GM12878 (cell line): ENCODE data around the gene DMD. TPM values are rescaled to one million over a fixed set of nuclear protein-coding genes. Genes with fewer than 3 reads are reported as not detected.

Experiments
- ATAC-seq: fragments of 200-7000 bp; cut with Tn5 transposase; 3 replicates; pipeline ENCODE4 v1.9.1; 2020; ENCODE audit warnings: mild to moderate bottlenecking, moderate library complexity
- BruUV-seq: library from RNA; stranded (reverse); fragments of 400-500 nt; replicated peaks from 2 replicates; lab custom pipeline; 2021; lab: Mats Ljungman, UMichigan
- CTCF ChIA-PET: fragments of 300-600 bp; sonication (Branson Sonifier 250); formaldehyde crosslinking; extraction: SDS; loops from one replicate; lab custom pipeline; 2021; ENCODE audit warnings: inconsistent platforms; lab: Yijun Ruan, JAX
- POLR2A ChIA-PET: fragments of 350-600 bp; formaldehyde crosslinking; extraction: SDS; loops from one replicate; lab custom pipeline; 2021; ENCODE audit warnings: inconsistent platforms; lab: Charles Lee
- RAD21 ChIA-PET: fragments of 300-600 bp; sonication (Branson Sonifier 250); formaldehyde crosslinking; loops from one replicate; lab custom pipeline; 2023; ENCODE audit warnings: antibody characterized with exemption; ENCODE audit not compliant: unreplicated experiment; lab: Charles Lee
- SMC1A ChIA-PET: fragments of 300-600 bp; sonication (Branson Sonifier 250); formaldehyde crosslinking; loops from one replicate; lab custom pipeline; 2023; ENCODE audit not compliant: unreplicated experiment, uncharacterized antibody; lab: Charles Lee
- DNase-seq: peaks from one replicate; pipeline ENCODE4 v3.0.0-alpha.2; 2011; ENCODE audit warnings: low read depth, low spot score
- FAIRE-seq: peaks from 3 replicates; lab custom pipeline; 2011; peaks lifted over from hg19 to GRCh38; lab: Jason Lieb, UNC
- H2AFZ ChIP-seq: 2 replicates; pipeline ENCODE4 v1.6.0; 2011; ENCODE audit warnings: low read depth, low read length, control low read depth; ENCODE audit not compliant: control insufficient read depth
- H3K27ac ChIP-seq: 2 replicates; pipeline ENCODE4 v1.5.1; 2011; ENCODE audit warnings: control low read depth; ENCODE audit not compliant: control insufficient read depth, insufficient read depth
- H3K27me3 ChIP-seq, 2 experiments: replicated peaks in 1 of 2; 2 replicates each; pipeline versions ENCODE4 v1.6.0 to v1.6.1; 2011; ENCODE audit warnings: low read length in 1 of 2; ENCODE audit not compliant: control insufficient read depth in 2 of 2, insufficient read depth in 2 of 2
- H3K36me3 ChIP-seq, 2 experiments: 2 replicates each; pipeline ENCODE4 v1.5.1; 2011; ENCODE audit warnings: low read length in 1 of 2; ENCODE audit not compliant: control insufficient read depth in 2 of 2, insufficient read depth in 2 of 2
- H3K4me1 ChIP-seq: 2 replicates; pipeline ENCODE4 v1.6.1; 2011; ENCODE audit warnings: mild to moderate bottlenecking, low read length, moderate library complexity, mixed read lengths; ENCODE audit not compliant: control insufficient read depth, insufficient read depth
- H3K4me2 ChIP-seq: 2 replicates; pipeline ENCODE4 v1.6.0; 2011; ENCODE audit warnings: control low read depth; ENCODE audit not compliant: control insufficient read depth, insufficient read depth
- H3K4me3 ChIP-seq: fragments of 200-600 bp; sonication (generic); 2 replicates; pipeline ENCODE4 v1.5.1; 2016
- H3K79me2 ChIP-seq: 2 replicates; pipeline ENCODE4 v1.6.0; 2011; ENCODE audit warnings: low read length; ENCODE audit not compliant: control insufficient read depth, insufficient read depth
- H3K9ac ChIP-seq: 2 replicates; pipeline ENCODE4 v1.8.0; 2011; ENCODE audit warnings: low read length, control low read depth, mixed read lengths; ENCODE audit not compliant: control insufficient read depth, insufficient read depth
- H3K9me3 ChIP-seq: replicated peaks from 3 replicates; pipeline ENCODE4 v1.5.1; 2011; ENCODE audit warnings: mild to moderate bottlenecking, low read length; ENCODE audit not compliant: control insufficient read depth, insufficient read depth
- H4K20me1 ChIP-seq: 2 replicates; pipeline ENCODE4 v1.6.0; 2011; ENCODE audit not compliant: control insufficient read depth, insufficient read depth
- CREB1 ChIP-seq: IDR thresholded peaks from 2 replicates; pipeline ENCODE4 v1.6.1; 2012; ENCODE audit warnings: low read depth, mild to moderate bottlenecking, inconsistent platforms
- EED ChIP-seq: sonication (generic); IDR thresholded peaks from 2 replicates; pipeline ENCODE4 v1.6.1; 2016; ENCODE audit warnings: antibody characterized with exemption, low read depth
- GABPA ChIP-seq: IDR thresholded peaks from 2 replicates; pipeline ENCODE4 v1.6.1; 2014; ENCODE audit warnings: antibody characterized with exemption, low read depth, mild to moderate bottlenecking, inconsistent platforms
- POLR2AphosphoS5 ChIP-seq: IDR thresholded peaks from 2 replicates; pipeline ENCODE4 v1.6.1; 2011; ENCODE audit warnings: mild to moderate bottlenecking, low read length, inconsistent platforms
- SMAD1 ChIP-seq: fragments of 450-650 bp; IDR thresholded peaks from 2 replicates; pipeline ENCODE4 v1.6.1; 2018; ENCODE audit warnings: mild to moderate bottlenecking, low read depth; ENCODE audit not compliant: partially characterized antibody
- SPI1 ChIP-seq: IDR thresholded peaks from 2 replicates; pipeline ENCODE4 v1.6.1; 2011; ENCODE audit warnings: low read depth, mild to moderate bottlenecking, low read length, moderate library complexity, borderline replicate concordance; ENCODE audit not compliant: insufficient read depth
- WGBS: methylation state at CpG from one replicate; pipeline ENCODE4 v1.1.6; 2016; ENCODE audit warnings: low lambda C conversion rate; ENCODE audit not compliant: insufficient replicate concordance, insufficient coverage; ENCODE audit errors: missing lambda C conversion rate; 5-methylcytosine and 5-hydroxymethylcytosine counted together
- in situ Hi-C: fragments of 300-500 bp; cut with MboI; formaldehyde crosslinking; loops from 9 replicates; pipeline ENCODE4 v1.14.3; 2018; ENCODE audit warnings: mixed read lengths
- intact Hi-C: fragments of 100-400 bp; cut with micrococcal nuclease; formaldehyde crosslinking; loops from one replicate; pipeline ENCODE4 v1.14.2; 2022; ENCODE audit not compliant: unreplicated experiment
- polyA plus RNA-seq, 11 experiments: library from polyadenylated mRNA; depleted of rRNA in 4 of 11; unstranded in 6 of 11; stranded (reverse) in 5 of 11; fragments of >200 nt; fragmentation: Nextera tagmentation in 4 of 11; fragmentation: Illumina TruSeq in 1 of 11; extraction: Ambion mirVana in 4 of 11; extraction: Trizol in 1 of 11; gene quantifications; 1 replicate in 1 of 11; 2 replicates in 10 of 11; pipeline versions ENCODE4 v1.2.1 to v1.2.3, GENCODE V29; 2011 to 2016; ENCODE audit warnings: inconsistent platforms in 2 of 11, missing spikeins in 2 of 11, low read depth in 1 of 11
- total RNA-seq, 4 experiments: library from RNA; depleted of rRNA in 3 of 4; stranded (reverse); fragments of >200 nt in 3 of 4; fragmentation: Illumina TruSeq in 1 of 4; extraction: Trizol in 1 of 4; gene quantifications; 2 replicates each; pipeline versions ENCODE4 v1.2.1 to v1.2.3, GENCODE V29; 2013 to 2021
- TF ChIP-seq, protein P1 (sequence below): IDR thresholded peaks from 2 replicates; pipeline ENCODE4 v1.6.1; 2012; ENCODE audit warnings: low read depth, low read length, improper control_type of control experiment

DMD gene
- total and polyA plus RNA-seq, 10 of the 15 experiments (the other 5 are each of a cell fraction or from before 2014, with no cell fraction given): 1.4 to 24.3 (median 4.3) TPM

GRCh38 chrX:31209005-31209628 is 2002.2 kb downstream of the DMD start:
- intact Hi-C loops (no loop called here), in situ Hi-C loops (loop anchor here (10.0 kb wide), 1 partner anchor 446 kb away; no protein-coding TSS in a partner anchor)
- Histone ChIP-seq H3K27me3 (no peaks in the 10 kb centered on the region), H3K27ac (no peak overlapping the region), H3K9ac (no peak overlapping the region), H2AFZ (no peak overlapping the region), H3K79me2 (no peaks in the 10 kb centered on the region), H3K9me3 (no peaks in the 10 kb centered on the region), H4K20me1 (no peaks in the 10 kb centered on the region), H3K4me3 (no peak overlapping the region), H3K36me3 (no peaks in the 10 kb centered on the region), H3K4me1 (no peaks in the 10 kb centered on the region), H3K4me2 (no peak overlapping the region)
- ChIA-PET RAD21 (interaction anchor here (0.8 to 8.5 kb wide), 2 partner anchors 172 to 448 kb away, joined by 3 to 127 read pairs; no protein-coding TSS in a partner anchor), POLR2A (no interaction called here), CTCF (interaction anchor here (0.8 to 2.7 kb wide), 5 partner anchors 12 to 215 kb away, joined by 3 to 16 read pairs (median 3); no protein-coding TSS in a partner anchor), SMC1A (interaction anchor here (1.5 to 11.8 kb wide), 3 partner anchors 13 to 169 kb away, joined by 3 to 213 read pairs (median 13); no protein-coding TSS in a partner anchor)
- no peak for TF ChIP-seq EED
- no peak for TF ChIP-seq SPI1
- no peak for TF ChIP-seq SMAD1
- no peak for TF ChIP-seq CREB1
- TF ChIP-seq GABPA: no peak
- TF ChIP-seq POLR2AphosphoS5: no peak
- TF ChIP-seq, protein P1, sequence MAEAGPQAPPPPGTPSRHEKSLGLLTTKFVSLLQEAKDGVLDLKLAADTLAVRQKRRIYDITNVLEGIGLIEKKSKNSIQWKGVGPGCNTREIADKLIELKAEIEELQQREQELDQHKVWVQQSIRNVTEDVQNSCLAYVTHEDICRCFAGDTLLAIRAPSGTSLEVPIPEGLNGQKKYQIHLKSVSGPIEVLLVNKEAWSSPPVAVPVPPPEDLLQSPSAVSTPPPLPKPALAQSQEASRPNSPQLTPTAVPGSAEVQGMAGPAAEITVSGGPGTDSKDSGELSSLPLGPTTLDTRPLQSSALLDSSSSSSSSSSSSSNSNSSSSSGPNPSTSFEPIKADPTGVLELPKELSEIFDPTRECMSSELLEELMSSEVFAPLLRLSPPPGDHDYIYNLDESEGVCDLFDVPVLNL: no peak
- DNase-seq: no peak
- BruUV-seq: no TSS peak
- no peak for FAIRE-seq
- ATAC-seq: no peak
- 55% methylated on average over 10 of the region's 10 CpGs for WGBS
